Ascending aorta (tissue), 2 donors: Measurements from ENCODE around the gene NLRP9. TPM values are rescaled to one million over a fixed set of nuclear protein-coding genes. Genes with fewer than 3 reads are reported as not detected.

Experiments used
- DNase-seq, 2 donors: peaks; one replicate each; pipeline ENCODE4 v3.0.0-alpha.2; 2019; ENCODE audit warnings: low spot score in 2 of 2
- H3K27ac ChIP-seq, 2 donors: fragments of 200-600 bp; sonication (generic); one replicate each; pipeline ENCODE4 v1.5.1; 2016 to 2017; ENCODE audit warnings: mild to moderate bottlenecking in 1 of 2
- H3K27me3 ChIP-seq: fragments of 200-600 bp; sonication (generic); one replicate; pipeline ENCODE4 v1.5.1; 2017
- H3K36me3 ChIP-seq, 2 donors: fragments of 200-600 bp; sonication (generic); one replicate each; pipeline ENCODE4 v1.5.1; 2016
- H3K4me1 ChIP-seq, 2 donors: fragments of 200-600 bp; sonication (generic); one replicate each; pipeline ENCODE4 v1.5.1; 2016 to 2017; ENCODE audit warnings: mild to moderate bottlenecking in 1 of 2
- H3K4me3 ChIP-seq, 2 donors: fragments of 200-600 bp; sonication (generic); one replicate each; pipeline ENCODE4 v1.5.1; 2016 to 2017; ENCODE audit warnings: mild to moderate bottlenecking in 1 of 2
- H3K9me3 ChIP-seq, 2 donors: fragments of 200-600 bp; sonication (generic); one replicate each; pipeline ENCODE4 v1.5.1; 2016
- intact Hi-C: fragments of 100-400 bp; cut with DNase I; formaldehyde crosslinking; loops from one replicate; pipeline ENCODE4 v1.15.1; 2023
- total RNA-seq: library from RNA; depleted of rRNA; stranded (reverse); fragments of >200 nt; gene quantifications from one replicate; pipeline ENCODE4 v1.1.0, GENCODE V29; 2016
- TF ChIP-seq, protein P1 (sequence below), 3 experiments: fragments of 200-600 bp in 2 of 3; fragments of 450-650 bp in 1 of 3; sonication (generic) in 2 of 3; IDR thresholded peaks; one replicate each; pipeline ENCODE4 v1.5.1; 2016 to 2019; ENCODE audit warnings: antibody characterized with exemption in 3 of 3, mild to moderate bottlenecking in 1 of 3, moderate library complexity in 1 of 3

Gene NLRP9
- total RNA-seq, 1 donor from 2014 or later, result not detected

- peak overlapping the region; percentile 84 to 92 for H3K27ac ChIP-seq
- no peaks in the 10 kb centered on the region for H3K27me3 ChIP-seq
- peaks cover 36 to 56% of the 10 kb centered on the region in 2 donors for H3K36me3 ChIP-seq
- no peaks in the 10 kb centered on the region for H3K9me3 ChIP-seq
- intact Hi-C loops, result loop anchor here (2.0 kb wide), 1 partner anchor 20 kb away; the partner anchor contains the start of gene U2AF2
- H3K4me3 ChIP-seq, result peak overlapping the region; percentile 97 to 99
- DNase-seq, result no peak
- H3K4me1 ChIP-seq, result peaks cover 6 to 27% of the 10 kb centered on the region in 2 donors
- TF ChIP-seq, protein P1, sequence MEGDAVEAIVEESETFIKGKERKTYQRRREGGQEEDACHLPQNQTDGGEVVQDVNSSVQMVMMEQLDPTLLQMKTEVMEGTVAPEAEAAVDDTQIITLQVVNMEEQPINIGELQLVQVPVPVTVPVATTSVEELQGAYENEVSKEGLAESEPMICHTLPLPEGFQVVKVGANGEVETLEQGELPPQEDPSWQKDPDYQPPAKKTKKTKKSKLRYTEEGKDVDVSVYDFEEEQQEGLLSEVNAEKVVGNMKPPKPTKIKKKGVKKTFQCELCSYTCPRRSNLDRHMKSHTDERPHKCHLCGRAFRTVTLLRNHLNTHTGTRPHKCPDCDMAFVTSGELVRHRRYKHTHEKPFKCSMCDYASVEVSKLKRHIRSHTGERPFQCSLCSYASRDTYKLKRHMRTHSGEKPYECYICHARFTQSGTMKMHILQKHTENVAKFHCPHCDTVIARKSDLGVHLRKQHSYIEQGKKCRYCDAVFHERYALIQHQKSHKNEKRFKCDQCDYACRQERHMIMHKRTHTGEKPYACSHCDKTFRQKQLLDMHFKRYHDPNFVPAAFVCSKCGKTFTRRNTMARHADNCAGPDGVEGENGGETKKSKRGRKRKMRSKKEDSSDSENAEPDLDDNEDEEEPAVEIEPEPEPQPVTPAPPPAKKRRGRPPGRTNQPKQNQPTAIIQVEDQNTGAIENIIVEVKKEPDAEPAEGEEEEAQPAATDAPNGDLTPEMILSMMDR (IDR thresholded peaks at IDR 0.05), result no peak
Observed at GRCh38 chr19:55674459-55674840, 63.8 kb downstream of the NLRP9 start.

DNA sequence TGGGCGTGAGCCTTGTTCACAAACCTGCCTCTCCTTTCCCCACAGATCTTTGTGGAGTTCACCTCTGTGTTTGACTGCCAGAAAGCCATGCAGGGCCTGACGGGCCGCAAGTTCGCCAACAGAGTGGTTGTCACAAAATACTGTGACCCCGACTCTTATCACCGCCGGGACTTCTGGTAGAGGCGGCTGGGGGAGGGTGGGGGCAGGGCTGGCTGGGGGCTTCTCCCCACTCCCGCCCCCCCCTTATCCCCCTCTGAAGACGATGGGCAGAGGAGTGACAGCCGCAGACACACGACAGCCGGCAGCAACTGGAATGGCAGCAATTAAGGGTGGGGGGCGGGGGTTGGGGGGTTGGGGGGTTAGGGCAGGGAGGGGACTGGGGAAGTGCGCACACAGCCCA lies 64.3 kb downstream of the NLRP9 start:
- Histone ChIP-seq H3K9me3 (no peaks in the 10 kb centered on the region), H3K4me1 (peaks cover 6 to 27% of the 10 kb centered on the region in 2 donors), H3K36me3 (peaks cover 36 to 56% of the 10 kb centered on the region in 2 donors), H3K4me3 (no peak overlapping the region), H3K27ac (peak overlapping the region in 1 of 2 donors; percentile 84), H3K27me3 (no peaks in the 10 kb centered on the region)
- TF ChIP-seq, protein P1 (IDR thresholded peaks at IDR 0.05), result no peak
- no peak for DNase-seq
- intact Hi-C loops, result loop anchor here (2.0 kb wide), 1 partner anchor 19 kb away; the partner anchor contains the start of gene U2AF2

DNA sequence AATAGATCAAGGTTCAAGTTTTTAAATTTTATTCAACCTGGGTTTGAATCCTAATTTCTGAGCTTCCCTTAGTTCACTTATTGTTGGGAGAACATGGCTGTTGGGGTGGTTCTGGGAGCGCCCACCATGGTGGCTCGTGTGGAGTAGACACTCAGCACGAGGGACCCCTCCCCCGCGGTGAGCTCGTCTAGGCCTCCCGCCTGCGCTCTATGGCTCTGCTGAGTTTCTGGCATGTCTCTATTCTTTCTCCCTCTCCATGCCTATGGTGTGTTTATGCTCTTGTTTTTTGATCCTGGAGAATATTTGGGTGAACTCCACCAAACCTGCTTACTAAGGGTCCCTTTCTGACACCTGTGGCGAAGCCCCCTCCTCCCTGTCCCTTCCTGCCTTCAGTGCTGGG lies 64.7 kb downstream of the NLRP9 start:
- peaks cover 6 to 27% of the 10 kb centered on the region in 2 donors for H3K4me1 ChIP-seq
- TF ChIP-seq, protein P1 (IDR thresholded peaks at IDR 0.05), result no peak
- H3K27me3 ChIP-seq, result no peaks in the 10 kb centered on the region
- intact Hi-C loops, result no loop called here
- DNase-seq, result no peak
- H3K4me3 ChIP-seq, result no peak overlapping the region
- H3K27ac ChIP-seq, result no peak overlapping the region
- peaks cover 37 to 56% of the 10 kb centered on the region in 2 donors for H3K36me3 ChIP-seq
- H3K9me3 ChIP-seq, result no peaks in the 10 kb centered on the region

GRCh38 chr19:55672418-55672817 lies 65.8 kb downstream of the NLRP9 start:
- peaks cover 6 to 23% of the 10 kb centered on the region in 2 donors for H3K4me1 ChIP-seq
- peaks cover 45 to 56% of the 10 kb centered on the region in 2 donors for H3K36me3 ChIP-seq
- no peak overlapping the region for H3K27ac ChIP-seq
- no peaks in the 10 kb centered on the region for H3K9me3 ChIP-seq
- TF ChIP-seq, protein P1 (IDR thresholded peaks at IDR 0.05), result no peak
- intact Hi-C loops, result no loop called here
- no peak overlapping the region for H3K4me3 ChIP-seq
- DNase-seq, result no peak
- no peaks in the 10 kb centered on the region for H3K27me3 ChIP-seq

DNA sequence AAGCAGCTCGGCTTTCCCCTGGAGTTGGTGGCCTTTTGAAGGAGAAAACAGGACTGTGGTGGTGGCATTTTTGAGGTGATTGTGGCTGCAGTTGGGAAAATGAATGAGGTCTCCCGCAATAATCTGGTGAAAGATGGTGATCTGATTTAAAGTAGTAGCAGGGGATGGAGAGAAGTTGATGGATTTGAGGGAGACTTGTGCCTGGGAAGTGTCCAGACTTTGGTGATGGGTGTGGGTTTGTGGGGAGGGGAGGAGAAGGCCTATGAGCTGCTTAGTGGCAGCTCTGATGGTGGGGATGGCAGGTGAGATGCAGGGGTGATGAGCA lies 67.2 kb downstream of the NLRP9 start:
- TF ChIP-seq, protein P1 (IDR thresholded peaks at IDR 0.05), result no peak
- H3K27me3 ChIP-seq, result no peaks in the 10 kb centered on the region
- peaks cover 0 to 9% of the 10 kb centered on the region in 2 donors for H3K4me1 ChIP-seq
- no peak overlapping the region for H3K27ac ChIP-seq
- H3K4me3 ChIP-seq, result no peak overlapping the region
- peaks cover 59 to 66% of the 10 kb centered on the region in 2 donors for H3K36me3 ChIP-seq
- no peak for DNase-seq
- intact Hi-C loops, result no loop called here
- no peaks in the 10 kb centered on the region for H3K9me3 ChIP-seq
